Airway epithelial cell (primary cell): ENCODE measurements around the gene RAD23B. TPM values are rescaled to one million over a fixed set of nuclear protein-coding genes. Genes with fewer than 3 reads are reported as not detected.

Source experiments
- total RNA-seq: library from RNA; depleted of rRNA; stranded (reverse); fragments of >200 nt; gene quantifications from 2 replicates; pipeline ENCODE4 v1.2.3, GENCODE V29; 2015

RAD23B gene
- total RNA-seq: 69.0 and 89.2 TPM in 2 replicates

GRCh38 chr9:107282759-107283622, at the start of gene RAD23B:
Gene RAD23B (plus strand): TSS chr9:107283279. CDS start chr9:107283630, 351 bp downstream.

Other genes starting within 250 kb of the RAD23B start
- gene KLF4, start 206.5 kb downstream of the RAD23B start, total RNA-seq: 53.1 and 65.8 TPM in 2 replicates